NOMO-1 treated with dmso at 0.1 percent for 144 hours (cell line): Measurements from ENCODE around the gene NFIX.

ENCODE experiments used
- DNase-seq: peaks from one replicate; lab custom pipeline; 2025; ENCODE audit not compliant: unreplicated experiment; lab: John Stamatoyannopoulos, UW

The NFIX gene

DNA sequence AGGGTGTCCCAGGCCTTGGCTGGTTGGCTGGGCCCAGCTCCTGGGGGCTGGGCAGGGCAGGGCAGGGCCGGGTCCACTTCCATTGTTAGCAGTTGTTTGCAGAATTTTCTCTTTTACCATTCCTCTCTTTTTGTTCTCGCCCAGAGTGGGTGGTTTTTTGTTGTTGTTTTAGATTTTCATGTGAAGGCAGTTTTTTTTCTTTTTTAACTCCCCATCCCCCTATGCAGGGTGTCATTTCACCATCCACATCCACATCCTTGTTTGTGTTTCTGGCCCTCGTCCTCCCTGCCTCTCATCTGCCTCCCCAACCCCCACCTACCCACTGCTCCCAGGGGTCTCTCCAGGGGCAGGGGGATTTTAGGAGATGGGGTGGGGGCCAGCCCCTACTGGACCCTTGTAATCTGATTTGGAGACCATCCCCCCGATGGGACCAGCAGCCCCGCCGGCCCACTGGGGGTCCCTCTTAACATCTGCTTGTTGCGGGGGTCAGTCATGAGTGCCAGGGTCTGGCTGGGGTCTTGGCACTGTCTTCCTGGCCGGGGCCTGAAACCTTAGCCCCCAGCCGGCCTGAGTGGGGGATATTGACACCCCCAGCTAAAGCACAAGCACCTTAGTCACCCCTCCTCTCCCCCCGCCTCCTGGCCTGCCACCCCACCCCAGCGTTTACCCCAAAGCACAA, 144.5 kb downstream of the NFIX start:
- DNase-seq: no peak

DNA sequence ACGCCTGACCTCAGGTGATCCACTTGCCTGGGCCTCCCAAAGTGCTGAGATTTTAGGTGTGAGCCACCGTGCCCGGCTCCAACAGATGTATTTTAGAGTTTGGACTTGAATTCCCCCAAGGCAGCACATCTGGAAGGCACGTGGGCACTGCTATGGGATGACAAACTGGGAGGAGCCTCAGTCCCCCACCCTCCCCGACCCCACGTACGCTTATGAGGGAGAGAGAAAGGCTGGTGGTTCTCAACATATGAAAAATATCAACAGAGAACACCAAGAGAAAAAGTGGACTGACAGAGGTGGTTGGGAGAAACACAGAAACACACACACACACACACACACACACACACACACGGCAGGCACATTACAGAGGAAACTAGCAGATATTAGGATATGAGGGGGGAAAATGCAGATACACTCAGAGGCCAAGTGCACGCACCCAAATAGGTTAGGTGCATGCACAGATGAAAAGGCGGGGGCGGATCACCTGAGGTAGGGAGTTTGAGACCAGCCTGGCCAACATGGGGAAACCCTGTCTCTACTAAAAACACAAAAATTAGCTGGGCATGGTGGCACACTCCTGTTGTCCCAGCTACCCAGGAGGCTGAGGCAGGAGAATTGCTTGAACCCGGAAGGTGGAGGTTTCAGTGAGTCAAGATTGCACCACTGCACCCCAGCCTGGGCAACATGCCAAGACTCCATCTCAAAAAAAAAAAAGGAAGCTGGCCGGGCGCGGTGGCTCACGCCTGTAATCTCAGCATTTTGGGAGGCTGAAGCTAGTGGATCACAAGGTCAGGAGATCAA, 151.7 kb downstream of the NFIX start:
- DNase-seq: peak; percentile 41
